Muscle layer of colon (tissue), 2 donors: ENCODE data around the gene HOMER1.

Experiments used
- H3K27ac ChIP-seq: one replicate; pipeline ENCODE4 v1.7.0; 2013; ENCODE audit warnings: low read depth, mild to moderate bottlenecking, low read length, moderate library complexity
- H3K27me3 ChIP-seq, 2 donors: one replicate each; pipeline ENCODE4 v1.7.0; 2013; ENCODE audit warnings: low read length in 2 of 2, mild to moderate bottlenecking in 2 of 2; ENCODE audit not compliant: insufficient read depth in 2 of 2, control insufficient read depth in 1 of 2
- H3K36me3 ChIP-seq: one replicate; pipeline ENCODE4 v1.7.0; 2013; ENCODE audit warnings: mild to moderate bottlenecking, low read length; ENCODE audit not compliant: insufficient read depth
- H3K4me1 ChIP-seq: one replicate; pipeline ENCODE4 v1.7.0; 2013; ENCODE audit warnings: mild to moderate bottlenecking, low read length; ENCODE audit not compliant: insufficient read depth
- H3K4me3 ChIP-seq, 2 donors: one replicate each; pipeline ENCODE4 v1.7.0; 2013; ENCODE audit warnings: low read length in 2 of 2, low read depth in 1 of 2, mild to moderate bottlenecking in 1 of 2, moderate library complexity in 1 of 2
- H3K9ac ChIP-seq: one replicate; pipeline ENCODE4 v1.7.0; 2013; ENCODE audit warnings: low read length
- H3K9me3 ChIP-seq: one replicate; pipeline ENCODE4 v1.7.0; 2013; ENCODE audit warnings: mild to moderate bottlenecking, low read length
- donor health status: abdominal sarcoma.
- donor health status: Adenocarcinoma of cecum.

Gene HOMER1

DNA sequence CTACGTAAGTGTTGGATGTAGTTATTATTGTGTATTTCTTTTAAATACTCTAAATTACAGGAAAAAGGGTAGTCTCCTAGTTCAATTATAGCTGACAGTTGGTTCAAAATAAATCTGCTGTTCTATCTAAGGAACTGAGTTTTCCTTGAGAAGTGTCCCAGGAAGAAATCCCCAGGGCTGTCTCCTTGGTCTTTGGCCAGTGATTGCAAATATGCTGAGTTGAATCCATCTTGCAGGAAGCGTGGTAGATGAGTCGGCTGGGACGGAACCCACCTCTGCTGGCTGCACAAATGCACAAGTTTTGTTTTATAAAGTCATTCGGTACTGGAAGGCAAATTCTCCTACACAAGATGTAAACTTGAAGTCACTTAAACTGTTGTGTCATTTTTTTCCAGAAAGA, 30.2 kb upstream of the HOMER1 start:
- H3K36me3 ChIP-seq, result no peaks in the 10 kb centered on the region
- H3K9ac ChIP-seq, result no peak overlapping the region

DNA sequence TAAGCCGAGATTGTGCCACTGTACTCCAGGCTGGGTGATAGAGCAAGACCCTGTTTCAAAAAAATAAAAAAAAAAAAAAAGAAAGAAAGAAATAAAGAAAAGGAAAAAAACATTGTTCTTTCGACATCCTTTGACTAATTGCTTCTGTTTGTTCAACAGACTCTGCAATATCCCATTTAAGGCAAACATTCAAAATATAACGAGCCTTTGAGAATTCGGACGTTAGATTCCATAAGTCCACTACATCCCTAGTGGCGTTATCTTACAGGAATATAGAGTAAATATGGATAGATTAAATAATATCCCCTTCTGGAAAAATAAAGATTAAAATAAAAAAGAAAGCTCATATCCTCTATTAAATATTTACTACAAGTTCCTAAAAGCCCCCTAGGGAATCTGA, 27.0 kb upstream of the HOMER1 start:
- no peaks in the 10 kb centered on the region for H3K9me3 ChIP-seq
- H3K27me3 ChIP-seq, result no peaks in the 10 kb centered on the region
- no peak overlapping the region for H3K27ac ChIP-seq
- H3K4me1 ChIP-seq, result no peaks in the 10 kb centered on the region
- no peak overlapping the region for H3K4me3 ChIP-seq
- no peak overlapping the region for H3K9ac ChIP-seq
- no peaks in the 10 kb centered on the region for H3K36me3 ChIP-seq

More for the DNA sequence above, 30.2 kb upstream of the HOMER1 start:
- H3K4me3 ChIP-seq, result no peak overlapping the region
- no peaks in the 10 kb centered on the region for H3K27me3 ChIP-seq
- no peaks in the 10 kb centered on the region for H3K9me3 ChIP-seq
- no peaks in the 10 kb centered on the region for H3K4me1 ChIP-seq
- H3K27ac ChIP-seq, result no peak overlapping the region

DNA sequence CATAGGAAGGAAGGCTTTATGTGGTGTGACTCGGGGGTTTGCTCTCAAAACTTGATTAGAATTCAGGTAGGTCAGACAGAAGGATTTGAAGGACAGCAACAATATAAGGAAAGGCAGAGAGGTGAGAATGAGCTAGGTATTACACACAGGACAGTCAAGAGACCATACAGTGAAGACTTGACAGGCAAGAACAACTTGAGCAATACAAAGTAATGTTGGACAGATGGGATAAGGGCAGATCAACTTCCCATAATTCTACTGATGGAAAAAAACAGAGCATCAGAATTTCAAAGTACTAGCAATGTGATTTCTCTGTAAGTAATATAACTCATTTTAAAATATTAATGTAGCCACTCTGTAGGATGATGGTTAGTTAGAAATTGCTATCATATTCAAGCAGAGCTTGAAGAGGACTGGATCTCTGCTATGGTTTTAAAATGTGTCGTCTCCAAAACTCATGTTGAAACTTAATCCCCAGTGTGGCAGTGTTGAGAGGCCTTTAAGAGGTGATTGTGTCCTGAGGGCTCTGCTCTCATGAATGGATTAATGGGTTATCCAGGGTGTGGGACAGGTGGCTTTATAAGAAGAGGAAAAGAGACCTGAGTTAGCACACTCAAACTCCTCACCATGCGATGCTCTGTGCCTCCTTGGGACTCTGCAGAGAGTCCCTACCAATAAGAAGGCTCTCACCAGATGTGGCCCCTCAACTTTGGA, 22.4 kb upstream of the HOMER1 start:
- H3K4me3 ChIP-seq, result no peak overlapping the region
- no peaks in the 10 kb centered on the region for H3K4me1 ChIP-seq
- H3K27ac ChIP-seq, result no peak overlapping the region
- no peaks in the 10 kb centered on the region for H3K27me3 ChIP-seq
- H3K36me3 ChIP-seq, result no peaks in the 10 kb centered on the region
- H3K9me3 ChIP-seq, result no peaks in the 10 kb centered on the region
- H3K9ac ChIP-seq, result no peak overlapping the region

DNA sequence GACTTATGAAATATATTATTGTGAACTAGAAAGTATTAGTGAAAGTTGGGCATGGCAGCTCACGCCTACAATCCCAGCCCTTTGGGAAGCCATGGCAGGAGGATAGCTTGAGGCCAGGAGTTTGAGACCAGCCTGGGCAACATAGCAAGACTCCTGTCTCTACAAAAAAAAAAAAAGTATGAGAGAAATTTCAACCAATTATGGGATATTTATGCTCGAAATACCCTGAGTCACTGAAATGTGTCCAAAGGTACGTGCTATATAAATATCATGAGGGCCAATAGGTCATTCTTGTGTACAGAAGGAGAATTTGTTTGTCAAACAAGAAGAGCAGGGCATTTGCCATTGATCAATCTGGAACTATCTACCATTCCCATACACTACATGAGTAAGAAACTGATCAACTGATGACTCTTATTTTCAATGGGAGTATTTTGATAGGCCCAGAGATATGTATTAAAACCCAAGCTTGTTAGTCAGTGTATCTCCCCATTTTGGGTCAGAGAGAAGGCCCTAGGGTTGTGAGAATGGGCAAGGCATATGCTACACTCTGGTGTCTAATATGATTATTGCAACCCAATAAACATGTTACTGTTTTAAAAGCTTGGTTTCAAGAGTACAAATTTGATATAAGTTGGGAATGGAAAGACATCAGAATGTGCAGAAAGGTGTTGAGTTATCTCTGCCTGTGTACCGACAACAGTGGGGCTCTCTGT, 21.7 kb upstream of the HOMER1 start:
- Histone ChIP-seq H3K4me1 (no peaks in the 10 kb centered on the region), H3K36me3 (no peaks in the 10 kb centered on the region), H3K27me3 (no peaks in the 10 kb centered on the region), H3K9me3 (no peaks in the 10 kb centered on the region), H3K4me3 (no peak overlapping the region), H3K9ac (no peak overlapping the region), H3K27ac (no peak overlapping the region)

DNA sequence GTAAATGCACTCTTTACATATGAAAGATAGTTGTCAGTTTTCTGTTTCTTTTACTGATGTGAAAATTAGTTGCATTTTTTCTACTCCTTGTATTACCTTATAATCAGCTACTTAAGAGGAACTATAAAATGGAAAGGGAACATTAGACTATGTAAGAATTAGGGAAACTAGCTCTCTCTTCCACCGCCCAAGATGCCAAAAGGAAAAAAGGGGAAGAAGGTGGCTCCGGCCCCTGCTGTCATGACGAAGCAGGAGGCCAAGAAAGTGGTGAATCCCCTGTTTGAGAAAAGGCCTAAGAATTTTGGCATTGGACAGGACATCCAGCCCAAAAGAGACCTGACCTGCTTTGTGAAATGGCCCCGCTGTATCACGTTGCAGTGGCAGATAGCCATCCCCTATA, 15.2 kb upstream of the HOMER1 start:
- Histone ChIP-seq H3K27ac (no peak overlapping the region), H3K27me3 (no peaks in the 10 kb centered on the region), H3K9me3 (peaks cover 6% of the 10 kb centered on the region), H3K4me1 (no peaks in the 10 kb centered on the region), H3K9ac (no peak overlapping the region), H3K4me3 (no peak overlapping the region), H3K36me3 (no peaks in the 10 kb centered on the region)

DNA sequence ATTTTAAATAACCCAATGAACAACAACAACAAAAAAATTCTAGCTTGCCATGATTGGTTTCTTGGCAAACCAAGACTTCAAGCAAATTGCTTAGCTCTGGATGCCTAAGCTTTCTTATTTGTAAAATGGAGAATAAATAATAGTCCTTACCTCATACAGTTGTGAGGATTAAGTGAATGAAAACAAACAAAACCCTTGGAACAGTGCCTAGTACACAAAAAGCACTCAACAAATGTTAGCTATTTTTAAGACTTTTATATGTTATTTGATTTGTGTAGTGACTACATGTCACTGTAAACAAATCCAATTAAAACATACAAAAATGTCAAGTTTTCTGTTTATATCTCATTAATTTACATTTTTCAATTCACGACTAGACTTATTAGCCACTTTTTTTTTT, 13.5 kb upstream of the HOMER1 start:
- Histone ChIP-seq H3K9me3 (peaks cover 6% of the 10 kb centered on the region), H3K27ac (no peak overlapping the region), H3K9ac (no peak overlapping the region), H3K36me3 (no peaks in the 10 kb centered on the region), H3K4me1 (no peaks in the 10 kb centered on the region), H3K4me3 (no peak overlapping the region), H3K27me3 (no peaks in the 10 kb centered on the region)

DNA sequence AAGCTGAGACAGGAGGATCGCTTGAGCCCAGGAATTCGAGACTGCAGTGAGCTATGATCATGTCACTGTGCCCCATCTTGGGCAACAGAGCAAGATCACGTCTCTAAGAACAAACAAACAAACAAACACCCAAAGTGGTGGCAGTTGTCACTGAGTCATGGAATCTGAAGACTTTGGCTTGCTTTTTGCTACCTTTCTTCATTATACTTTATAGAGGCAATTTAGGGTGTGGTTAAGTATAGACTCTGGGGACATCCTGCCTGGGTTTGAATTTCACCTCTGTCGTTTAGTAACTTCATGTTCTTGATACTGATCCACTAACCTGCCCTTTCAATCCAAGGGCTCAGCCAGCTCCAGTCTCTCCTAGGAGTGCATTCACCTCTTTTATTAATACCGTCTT, 13.0 kb upstream of the HOMER1 start:
- H3K27me3 ChIP-seq, result no peaks in the 10 kb centered on the region
- H3K9me3 ChIP-seq, result peaks cover 6% of the 10 kb centered on the region
- no peak overlapping the region for H3K9ac ChIP-seq
- H3K27ac ChIP-seq, result no peak overlapping the region
- H3K4me3 ChIP-seq, result no peak overlapping the region
- H3K36me3 ChIP-seq, result no peaks in the 10 kb centered on the region
- H3K4me1 ChIP-seq, result no peaks in the 10 kb centered on the region

DNA sequence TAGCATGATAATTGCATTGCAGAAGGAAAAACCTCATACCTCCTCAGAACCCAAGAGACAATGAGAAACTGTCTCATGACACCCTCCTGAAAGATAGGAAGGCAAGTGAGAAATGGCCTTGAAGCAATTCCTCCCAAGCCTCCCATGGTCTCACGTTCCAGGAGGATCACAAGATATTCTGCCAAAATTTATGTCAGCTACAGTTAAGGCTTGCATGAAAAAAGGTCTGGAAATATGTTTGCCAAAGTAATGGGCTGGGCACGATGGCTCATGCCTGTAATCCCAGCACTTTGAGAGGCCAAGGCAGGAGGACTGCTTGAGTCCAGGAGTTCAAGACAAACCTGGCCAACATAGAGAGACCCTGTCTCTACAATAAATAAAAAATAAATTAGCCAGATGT, 12.6 kb upstream of the HOMER1 start:
- no peaks in the 10 kb centered on the region for H3K36me3 ChIP-seq
- H3K27me3 ChIP-seq, result no peaks in the 10 kb centered on the region
- H3K4me1 ChIP-seq, result no peaks in the 10 kb centered on the region
- peaks cover 6% of the 10 kb centered on the region for H3K9me3 ChIP-seq
- H3K9ac ChIP-seq, result no peak overlapping the region
- H3K4me3 ChIP-seq, result no peak overlapping the region
- no peak overlapping the region for H3K27ac ChIP-seq

DNA sequence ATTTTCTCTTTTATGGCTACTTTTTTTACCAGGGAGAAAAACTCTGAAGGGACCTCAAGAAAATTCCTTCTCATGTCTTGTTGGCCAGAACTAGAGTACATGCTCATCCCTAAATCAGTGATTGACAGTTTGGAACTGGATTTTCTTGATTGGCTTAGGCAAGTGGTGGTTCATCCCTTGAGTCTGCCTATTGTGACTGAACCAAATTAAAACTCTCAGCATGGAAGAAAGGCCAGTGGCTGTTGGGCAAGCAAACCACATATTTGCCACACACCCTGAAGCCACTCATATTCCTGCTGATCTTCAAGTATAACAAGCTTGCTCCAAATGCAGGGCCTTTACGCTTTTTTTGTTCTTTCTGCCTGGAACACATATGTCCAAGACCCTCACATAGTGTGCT, 7.2 kb upstream of the HOMER1 start:
- peaks cover 6% of the 10 kb centered on the region for H3K9me3 ChIP-seq
- H3K4me1 ChIP-seq, result no peaks in the 10 kb centered on the region
- H3K27ac ChIP-seq, result no peak overlapping the region
- H3K9ac ChIP-seq, result no peak overlapping the region
- H3K36me3 ChIP-seq, result no peaks in the 10 kb centered on the region
- no peak overlapping the region for H3K4me3 ChIP-seq
- H3K27me3 ChIP-seq, result no peaks in the 10 kb centered on the region

DNA sequence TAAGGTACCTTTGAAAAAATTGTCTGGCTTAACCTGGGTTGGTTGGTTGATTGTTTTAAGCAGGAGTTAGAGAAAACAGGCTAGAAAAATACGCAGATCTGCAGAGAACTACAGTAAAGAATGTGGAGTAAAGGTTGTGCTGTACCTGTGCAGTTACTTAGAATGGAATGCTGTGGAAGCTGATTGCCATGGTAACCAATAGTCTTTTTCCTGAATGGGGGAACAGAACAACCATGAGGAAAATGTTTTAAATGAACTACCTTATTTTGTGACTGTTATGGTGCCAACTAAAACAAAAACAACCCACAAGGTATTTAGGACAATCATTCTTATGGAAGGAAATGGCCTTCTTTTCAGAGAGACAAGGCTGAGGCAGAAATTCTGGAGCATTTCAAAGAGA, 4.8 kb upstream of the HOMER1 start:
- Histone ChIP-seq H3K9me3 (no peaks in the 10 kb centered on the region), H3K9ac (no peak overlapping the region), H3K4me3 (no peak overlapping the region), H3K27me3 (no peaks in the 10 kb centered on the region), H3K27ac (no peak overlapping the region), H3K4me1 (no peaks in the 10 kb centered on the region), H3K36me3 (no peaks in the 10 kb centered on the region)

DNA sequence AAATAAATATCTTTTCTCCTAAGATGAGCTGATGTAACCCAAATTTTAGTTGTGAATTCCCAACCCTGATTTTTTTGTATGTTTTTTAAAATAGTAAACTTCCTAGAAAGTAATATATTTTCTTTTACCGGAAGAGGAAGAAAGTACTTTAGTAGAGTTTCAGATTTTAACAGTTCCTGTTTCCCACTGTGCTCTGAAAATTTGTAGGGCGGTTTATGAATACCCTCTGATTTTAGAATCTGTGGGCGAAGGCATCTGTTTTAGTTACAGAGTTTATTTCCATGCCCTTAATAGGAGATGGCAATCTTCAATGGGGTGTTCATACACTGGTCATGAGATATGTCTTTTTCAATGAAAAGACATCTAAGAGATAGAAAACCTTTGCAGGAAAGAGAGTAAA, 3.7 kb upstream of the HOMER1 start:
- Histone ChIP-seq H3K27ac (no peak overlapping the region), H3K36me3 (no peaks in the 10 kb centered on the region)

DNA sequence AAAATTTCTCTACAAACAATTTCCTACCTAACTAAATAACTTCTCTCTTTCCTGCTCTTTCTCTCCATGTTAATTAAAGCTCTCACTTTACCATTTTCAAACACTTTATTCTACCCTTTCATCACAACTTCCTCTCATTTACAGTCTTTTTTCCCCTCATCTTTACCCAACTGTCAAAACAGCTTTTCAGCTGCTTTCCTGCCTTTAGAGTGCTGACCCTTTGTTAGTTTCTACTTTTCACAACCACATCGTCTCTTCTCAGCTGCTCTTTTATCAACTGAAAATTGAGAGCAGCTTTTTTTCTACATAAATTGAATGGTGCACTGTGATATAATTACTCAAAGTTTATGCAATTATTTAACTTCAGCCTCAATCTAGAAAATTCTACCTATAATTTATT, 3.1 kb upstream of the HOMER1 start:
- H3K36me3 ChIP-seq, result no peaks in the 10 kb centered on the region
- H3K27ac ChIP-seq, result no peak overlapping the region
- no peak overlapping the region for H3K9ac ChIP-seq
- H3K4me1 ChIP-seq, result peaks cover 10% of the 10 kb centered on the region
- H3K27me3 ChIP-seq, result no peaks in the 10 kb centered on the region
- no peaks in the 10 kb centered on the region for H3K9me3 ChIP-seq
- H3K4me3 ChIP-seq, result no peak overlapping the region

More for the DNA sequence above, 3.7 kb upstream of the HOMER1 start:
- Histone ChIP-seq H3K27me3 (no peaks in the 10 kb centered on the region), H3K9me3 (no peaks in the 10 kb centered on the region), H3K4me1 (peaks cover 5% of the 10 kb centered on the region), H3K9ac (no peak overlapping the region), H3K4me3 (no peak overlapping the region)
